Caco-2 (cell line): ENCODE measurements around the gene HSCB. TPM values are rescaled to one million over a fixed set of nuclear protein-coding genes. Genes with fewer than 3 reads are reported as not detected.
A peak's percentile ranks its signal among the peaks of the same experiment; 100 is the strongest.

Experiments used
- BruUV-seq: library from RNA; stranded (reverse); fragments of 400-500 nt; replicated peaks from 2 replicates; lab custom pipeline; 2021; lab: Mats Ljungman, UMichigan
- CTCF ChIA-PET: fragments of 300-600 bp; sonication (Branson Sonifier 250); formaldehyde crosslinking; loops from one replicate; lab custom pipeline; 2022; ENCODE audit warnings: antibody characterized with exemption; lab: Charles Lee
- POLR2A ChIA-PET: fragments of 300-600 bp; sonication (Branson Sonifier 250); formaldehyde crosslinking; loops from one replicate; lab custom pipeline; 2022; ENCODE audit warnings: antibody characterized with exemption; lab: Charles Lee
- DNase-seq, 2 experiments: peaks; one replicate each; pipeline versions ENCODE4 v3.0.0 to v3.0.0-alpha.2; 2020 to 2022
- H3K27me3 ChIP-seq: replicated peaks from 2 replicates; pipeline ENCODE4 v1.6.0; 2011; ENCODE audit warnings: low read length; ENCODE audit not compliant: control insufficient read depth, insufficient read depth
- H3K36me3 ChIP-seq: 2 replicates; pipeline ENCODE4 v1.5.1; 2011; ENCODE audit warnings: low read length; ENCODE audit not compliant: control insufficient read depth, insufficient read depth
- H3K4me1 ChIP-seq: fragments of 250-450 bp; sonication (Bioruptor Pico); 2 replicates; pipeline ENCODE4 v1.5.1; 2020; ENCODE audit warnings: mild to moderate bottlenecking
- H3K4me3 ChIP-seq: 2 replicates; pipeline ENCODE4 v1.5.1; 2011; ENCODE audit warnings: low read depth, mild to moderate bottlenecking, control low read depth, low read length
- H3K9me3 ChIP-seq: fragments of 250-450 bp; sonication (Bioruptor Pico); 2 replicates; pipeline ENCODE4 v1.5.1; 2020; ENCODE audit warnings: mild to moderate bottlenecking, moderate library complexity
- H3K27ac Mint-ChIP-seq: one replicate; pipeline ENCODE4 v1.8.0; 2022; ENCODE audit warnings: mixed read lengths; ENCODE audit not compliant: unreplicated experiment
- H3K27me3 Mint-ChIP-seq: one replicate; pipeline ENCODE4 v1.8.0; 2022; ENCODE audit warnings: mixed read lengths; ENCODE audit not compliant: insufficient read depth, unreplicated experiment
- H3K36me3 Mint-ChIP-seq: one replicate; pipeline ENCODE4 v1.8.0; 2022; ENCODE audit warnings: mild to moderate bottlenecking, mixed read lengths; ENCODE audit not compliant: insufficient read depth, unreplicated experiment
- H3K4me1 Mint-ChIP-seq: one replicate; pipeline ENCODE4 v1.8.0; 2022; ENCODE audit warnings: low read depth, mixed read lengths; ENCODE audit not compliant: unreplicated experiment
- H3K4me3 Mint-ChIP-seq: one replicate; pipeline ENCODE4 v1.8.0; 2022; ENCODE audit warnings: mild to moderate bottlenecking, moderate library complexity, mixed read lengths; ENCODE audit not compliant: unreplicated experiment
- H3K9me3 Mint-ChIP-seq: one replicate; pipeline ENCODE4 v1.8.0; 2022; ENCODE audit warnings: mixed read lengths; ENCODE audit not compliant: unreplicated experiment
- CTCF ChIP-seq, 2 experiments: fragments of 200-600 bp in 1 of 2; IDR thresholded peaks; 1 replicate in 1 of 2; 2 replicates in 1 of 2; pipeline versions ENCODE4 v1.5.1 to v1.8.0; 2011 to 2022; ENCODE audit warnings: antibody characterized with exemption in 1 of 2, control low read depth in 1 of 2, inconsistent platforms in 1 of 2, low read depth in 1 of 2, low read length in 1 of 2, mild to moderate bottlenecking in 1 of 2, moderate library complexity in 1 of 2; ENCODE audit not compliant: insufficient read depth in 1 of 2, severe bottlenecking in 1 of 2, unreplicated experiment in 1 of 2
- intact Hi-C: fragments of 100-400 bp; cut with micrococcal nuclease; formaldehyde crosslinking; loops from one replicate; pipeline ENCODE4 v1.10.0; 2022; ENCODE audit not compliant: unreplicated experiment
- total RNA-seq: library from RNA; stranded (reverse); gene quantifications from 2 replicates; pipeline ENCODE4 v1.2.3, GENCODE V29; 2022

Gene HSCB
- total RNA-seq, 1 experiment from 2014 or later: 8.2 TPM

- H3K36me3 Mint-ChIP-seq: peaks cover 52% of the 10 kb centered on the region
- BruUV-seq: no TSS peak
- peak overlapping the region; percentile 72 for H3K27ac Mint-ChIP-seq
- H3K4me1 Mint-ChIP-seq: peaks cover 7% of the 10 kb centered on the region
- no peak for DNase-seq
- H3K9me3 ChIP-seq: 0 out of 2 replicates have a peak, but pooled peaks cover under 1% of the 10 kb centered on the region
- H3K4me1 ChIP-seq: no peaks in the 10 kb centered on the region
- CTCF ChIA-PET: interaction anchor here (0.6 to 0.9 kb wide), 2 partner anchors 10 to 286 kb away, joined by 4 to 8 read pairs; no protein-coding TSS in a partner anchor
- H3K27me3 ChIP-seq: no peaks in the 10 kb centered on the region
- no peak for TF ChIP-seq CTCF (IDR thresholded peaks at IDR 0.05; ENCODE audit: insufficient read depth in 1 of 2, low read depth in 1 of 2, low read length in 1 of 2, severe bottlenecking in 1 of 2, unreplicated experiment in 1 of 2)
- POLR2A ChIA-PET: interaction anchor here (3.3 kb wide), 1 partner anchor 10 kb away, joined by 19 read pairs; no protein-coding TSS in a partner anchor
- H3K27me3 Mint-ChIP-seq: no peaks in the 10 kb centered on the region
- intact Hi-C loops: no loop called here
- peak overlapping the region; percentile 61 for H3K4me3 Mint-ChIP-seq
- no peak overlapping the region for H3K4me3 ChIP-seq
- no peaks in the 10 kb centered on the region for H3K9me3 Mint-ChIP-seq
- no peaks in the 10 kb centered on the region for H3K36me3 ChIP-seq
Measured at GRCh38 chr22:28774378-28774777, 32.5 kb downstream of the HSCB start.

- Histone ChIP-seq H3K9me3 (no peaks in the 10 kb centered on the region), H3K4me3 (no peak overlapping the region), H3K4me1 (peaks cover 24% of the 10 kb centered on the region), H3K36me3 (peaks cover 3% of the 10 kb centered on the region; the same call in 1 of the 2 replicates), H3K27me3 (no peaks in the 10 kb centered on the region)
- TF ChIP-seq CTCF (IDR thresholded peaks at IDR 0.05; ENCODE audit: insufficient read depth in 1 of 2, low read depth in 1 of 2, low read length in 1 of 2, severe bottlenecking in 1 of 2, unreplicated experiment in 1 of 2): no peak
- POLR2A ChIA-PET: no interaction called here
- DNase-seq: no peak
- Mint-ChIP-seq H3K4me3 (no peak overlapping the region), H3K4me1 (peaks cover 16% of the 10 kb centered on the region), H3K36me3 (peaks cover 75% of the 10 kb centered on the region), H3K27me3 (no peaks in the 10 kb centered on the region), H3K9me3 (no peaks in the 10 kb centered on the region), H3K27ac (no peak overlapping the region)
- CTCF ChIA-PET: no interaction called here
- intact Hi-C loops: no loop called here
- BruUV-seq: no TSS peak
Measured at GRCh38 chr22:28779833-28780232, 38.0 kb downstream of the HSCB start.

GRCh38 chr22:28780296-28780695 is 38.5 kb downstream of the HSCB start:
- TF ChIP-seq CTCF (IDR thresholded peaks at IDR 0.05; ENCODE audit: insufficient read depth in 1 of 2, low read depth in 1 of 2, low read length in 1 of 2, severe bottlenecking in 1 of 2, unreplicated experiment in 1 of 2): no peak
- intact Hi-C loops: no loop called here
- H3K9me3 ChIP-seq: no peaks in the 10 kb centered on the region
- H3K4me1 ChIP-seq: peaks cover 28% of the 10 kb centered on the region
- no peaks in the 10 kb centered on the region for H3K9me3 Mint-ChIP-seq
- H3K27ac Mint-ChIP-seq: no peak overlapping the region
- peaks cover 17% of the 10 kb centered on the region for H3K4me1 Mint-ChIP-seq
- CTCF ChIA-PET: no interaction called here
- DNase-seq: no peak
- H3K36me3 Mint-ChIP-seq: peaks cover 73% of the 10 kb centered on the region
- H3K36me3 ChIP-seq: peaks cover 3% of the 10 kb centered on the region; the same call in 1 of the 2 replicates
- POLR2A ChIA-PET: no interaction called here
- no peak overlapping the region for H3K4me3 Mint-ChIP-seq
- H3K4me3 ChIP-seq: no peak overlapping the region
- no TSS peak for BruUV-seq
- no peaks in the 10 kb centered on the region for H3K27me3 ChIP-seq
- no peaks in the 10 kb centered on the region for H3K27me3 Mint-ChIP-seq
